Testis (tissue), 2 donors: ENCODE data around the gene SIRT5.

Experiments
- POLR2A ChIP-seq: fragments of 450-650 bp; IDR thresholded peaks from one replicate; pipeline ENCODE4 v1.6.1; 2017; ENCODE audit warnings: antibody characterized with exemption, mild to moderate bottlenecking, moderate library complexity
- TF ChIP-seq, protein P1 (sequence below), 3 experiments: fragments of 450-650 bp in 2 of 3; fragments of 200-600 bp in 1 of 3; sonication (generic) in 1 of 3; IDR thresholded peaks; one replicate each; pipeline ENCODE4 v1.5.1; 2016 to 2019; ENCODE audit warnings: antibody characterized with exemption in 3 of 3, mild to moderate bottlenecking in 2 of 3, moderate library complexity in 1 of 3

DNA sequence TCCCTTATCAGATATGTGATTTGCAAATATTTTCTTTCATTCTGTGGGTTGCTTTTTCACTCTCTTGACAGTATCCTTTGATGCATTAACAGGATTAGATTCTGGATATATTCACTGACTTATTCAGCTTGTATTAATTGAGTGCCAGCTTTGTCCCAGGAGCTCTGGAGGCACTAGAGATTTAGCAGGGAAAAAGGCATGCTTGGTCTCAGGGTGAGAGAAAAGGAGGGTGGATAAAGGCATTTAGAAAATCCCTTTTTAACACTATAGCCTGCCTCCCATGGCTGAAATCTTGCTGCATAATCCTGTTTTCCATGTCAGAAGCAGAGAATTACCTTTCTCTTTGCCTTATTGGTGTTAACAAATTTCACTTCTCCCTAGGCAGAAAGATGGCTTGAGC lies 28.5 kb upstream of the SIRT5 start:
- no peak for TF ChIP-seq POLR2A
- TF ChIP-seq, protein P1, sequence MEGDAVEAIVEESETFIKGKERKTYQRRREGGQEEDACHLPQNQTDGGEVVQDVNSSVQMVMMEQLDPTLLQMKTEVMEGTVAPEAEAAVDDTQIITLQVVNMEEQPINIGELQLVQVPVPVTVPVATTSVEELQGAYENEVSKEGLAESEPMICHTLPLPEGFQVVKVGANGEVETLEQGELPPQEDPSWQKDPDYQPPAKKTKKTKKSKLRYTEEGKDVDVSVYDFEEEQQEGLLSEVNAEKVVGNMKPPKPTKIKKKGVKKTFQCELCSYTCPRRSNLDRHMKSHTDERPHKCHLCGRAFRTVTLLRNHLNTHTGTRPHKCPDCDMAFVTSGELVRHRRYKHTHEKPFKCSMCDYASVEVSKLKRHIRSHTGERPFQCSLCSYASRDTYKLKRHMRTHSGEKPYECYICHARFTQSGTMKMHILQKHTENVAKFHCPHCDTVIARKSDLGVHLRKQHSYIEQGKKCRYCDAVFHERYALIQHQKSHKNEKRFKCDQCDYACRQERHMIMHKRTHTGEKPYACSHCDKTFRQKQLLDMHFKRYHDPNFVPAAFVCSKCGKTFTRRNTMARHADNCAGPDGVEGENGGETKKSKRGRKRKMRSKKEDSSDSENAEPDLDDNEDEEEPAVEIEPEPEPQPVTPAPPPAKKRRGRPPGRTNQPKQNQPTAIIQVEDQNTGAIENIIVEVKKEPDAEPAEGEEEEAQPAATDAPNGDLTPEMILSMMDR (IDR thresholded peaks at IDR 0.05): no peak
